GM19193 (cell line): ENCODE results near the gene IL18R1.

Experiments used
- POLR2A ChIP-seq: IDR thresholded peaks from 4 replicates; pipeline ENCODE4 v1.6.1; 2011; ENCODE audit not compliant: insufficient read depth, insufficient read length; ENCODE audit errors: extremely low read depth

Gene IL18R1

GRCh38 chr2:102366406-102367112 is 11.0 kb downstream of the IL18R1 start:
- no peak for TF ChIP-seq POLR2A

- TF ChIP-seq POLR2A: no peak
Measured at GRCh38 chr2:102367331-102367971, 11.9 kb downstream of the IL18R1 start.

- no peak for TF ChIP-seq POLR2A
Measured at GRCh38 chr2:102368461-102369109, 13.0 kb downstream of the IL18R1 start.

GRCh38 chr2:102369866-102370265 is 14.3 kb downstream of the IL18R1 start:
- no peak for TF ChIP-seq POLR2A

- no peak for TF ChIP-seq POLR2A
Measured at GRCh38 chr2:102376052-102376591, 20.5 kb downstream of the IL18R1 start.

- TF ChIP-seq POLR2A: no peak
Measured at GRCh38 chr2:102383722-102384121, 28.1 kb downstream of the IL18R1 start.

GRCh38 chr2:102385522-102385921 is 29.9 kb downstream of the IL18R1 start:
- TF ChIP-seq POLR2A: no peak

GRCh38 chr2:102386004-102386403 is 30.4 kb downstream of the IL18R1 start:
- no peak for TF ChIP-seq POLR2A

GRCh38 chr2:102386867-102387541 is 31.4 kb downstream of the IL18R1 start:
- TF ChIP-seq POLR2A: no peak

GRCh38 chr2:102387763-102388546 is 32.4 kb downstream of the IL18R1 start:
- TF ChIP-seq POLR2A: no peak

GRCh38 chr2:102391565-102391964 is 36.0 kb downstream of the IL18R1 start:
- no peak for TF ChIP-seq POLR2A

GRCh38 chr2:102392096-102392495 is 36.5 kb downstream of the IL18R1 start:
- TF ChIP-seq POLR2A: no peak

- no peak for TF ChIP-seq POLR2A
Measured at GRCh38 chr2:102392942-102393341, 37.3 kb downstream of the IL18R1 start.

GRCh38 chr2:102396012-102396411 is 40.4 kb downstream of the IL18R1 start:
- no peak for TF ChIP-seq POLR2A
